A549 (cell line): ENCODE measurements around the gene PASK. TPM values are rescaled to one million over a fixed set of nuclear protein-coding genes. Genes with fewer than 3 reads are reported as not detected.

ENCODE experiments used
- ATAC-seq, 2 experiments: fragments of 200-7000 bp in 1 of 2; fragments of >200 bp in 1 of 2; cut with Nextera tagmentation in 1 of 2; cut with Tn5 transposase in 1 of 2; 3 replicates each; pipeline versions ENCODE4 v1.8.0 to v1.9.1; 2018 to 2020; ENCODE audit warnings: mild to moderate bottlenecking in 1 of 2, moderate library complexity in 1 of 2
- CTCF ChIA-PET: fragments of 300-600 bp; sonication (Branson Sonifier 250); formaldehyde crosslinking; extraction: SDS; loops from one replicate; lab custom pipeline; 2021; ENCODE audit warnings: antibody characterized with exemption, inconsistent platforms; lab: Yijun Ruan, JAX
- POLR2A ChIA-PET: fragments of 350-600 bp; formaldehyde crosslinking; extraction: SDS; loops from one replicate; lab custom pipeline; 2021; ENCODE audit warnings: antibody characterized with exemption, inconsistent platforms; lab: Yijun Ruan, JAX
- DNase-seq, 2 experiments: peaks; one replicate each; pipeline versions ENCODE4 v3.0.0 to v3.0.0-alpha.2; 2011 to 2016; ENCODE audit warnings: low read depth in 1 of 2, low spot score in 1 of 2
- FAIRE-seq: peaks from 2 replicates; lab custom pipeline; 2011; peaks lifted over from hg19 to GRCh38; lab: Jason Lieb, UNC
- H3K27ac ChIP-seq, 2 experiments: fragments of >200 bp; sonication (Bioruptor Twin); formaldehyde crosslinking; 3 replicates each; pipeline ENCODE4 v1.5.1; 2016 to 2017
- H3K4me1 ChIP-seq: fragments of >200 bp; sonication (Bioruptor Twin); formaldehyde crosslinking; 3 replicates; pipeline ENCODE4 v1.6.1; 2016
- H3K4me2 ChIP-seq: fragments of >200 bp; sonication (Bioruptor Twin); formaldehyde crosslinking; 3 replicates; pipeline ENCODE4 v1.6.1; 2016
- H3K4me3 ChIP-seq: fragments of >200 bp; sonication (Bioruptor Twin); formaldehyde crosslinking; 3 replicates; pipeline ENCODE4 v1.5.1; 2016
- H3K9me3 ChIP-seq: fragments of >200 bp; sonication (Bioruptor Twin); formaldehyde crosslinking; 3 replicates; pipeline ENCODE4 v1.6.1; 2016
- CEBPB ChIP-seq, 2 experiments: fragments of >200 bp in 1 of 2; sonication (Bioruptor Twin) in 1 of 2; formaldehyde crosslinking in 1 of 2; IDR thresholded peaks; 2 replicates each; pipeline ENCODE4 v1.6.1; 2012 to 2016
- CHD2 ChIP-seq: fragments of 150-350 bp; IDR thresholded peaks from 2 replicates; pipeline ENCODE4 v1.6.1; 2014; ENCODE audit warnings: low read length; ENCODE audit not compliant: partially characterized antibody
- EP300 ChIP-seq, 2 experiments: fragments of >200 bp; sonication (Bioruptor Twin); formaldehyde crosslinking; IDR thresholded peaks; 2 replicates in 1 of 2; 3 replicates in 1 of 2; pipeline ENCODE4 v1.6.1; 2016 to 2017
- ESRRA ChIP-seq: fragments of 150-350 bp; IDR thresholded peaks from 2 replicates; pipeline ENCODE4 v1.6.1; 2014; ENCODE audit warnings: mild to moderate bottlenecking, low read length, borderline replicate concordance
- FOSB ChIP-seq: fragments of 250-450 bp; sonication (Bioruptor Pico); IDR thresholded peaks from 2 replicates; pipeline ENCODE4 v1.5.0; 2020; ENCODE audit warnings: mild to moderate bottlenecking, moderate library complexity
- FOSL2 ChIP-seq, 2 experiments: fragments of 450-650 bp in 1 of 2; fragments of >200 bp in 1 of 2; sonication (Bioruptor Twin) in 1 of 2; formaldehyde crosslinking; IDR thresholded peaks; 2 replicates each; pipeline versions ENCODE4 v1.5.0 to v1.6.1; 2016 to 2020; ENCODE audit warnings: mild to moderate bottlenecking in 1 of 2, moderate library complexity in 1 of 2
- HOXA7 ChIP-seq: fragments of 250-450 bp; sonication (Bioruptor Pico); IDR thresholded peaks from 2 replicates; pipeline ENCODE4 v1.5.0; 2020; ENCODE audit warnings: mild to moderate bottlenecking, moderate library complexity
- KDM5A ChIP-seq: fragments of 200-600 bp; sonication (generic); IDR thresholded peaks from 2 replicates; pipeline ENCODE4 v1.6.1; 2016; ENCODE audit warnings: antibody characterized with exemption, mild to moderate bottlenecking
- MAFK ChIP-seq: fragments of 450-650 bp; IDR thresholded peaks from 2 replicates; pipeline ENCODE4 v1.6.1; 2014; ENCODE audit not compliant: partially characterized antibody
- MYC ChIP-seq: IDR thresholded peaks from 2 replicates; pipeline ENCODE4 v1.6.1; 2012; ENCODE audit warnings: mild to moderate bottlenecking, inconsistent platforms, low read length, improper control_type of control experiment, borderline replicate concordance
- NFE2L2 ChIP-seq: fragments of 150-350 bp; conservative IDR thresholded peaks from 2 replicates; pipeline ENCODE4 v1.6.1; 2014; ENCODE audit warnings: low read length
- NPAS2 ChIP-seq: fragments of 250-450 bp; sonication (Bioruptor Pico); IDR thresholded peaks from 2 replicates; pipeline ENCODE4 v1.8.0; 2022; ENCODE audit warnings: mild to moderate bottlenecking, moderate library complexity, borderline replicate concordance
- NR3C1 ChIP-seq: fragments of >200 bp; sonication (Bioruptor Twin); formaldehyde crosslinking; IDR thresholded peaks from 3 replicates; pipeline ENCODE4 v1.6.1; 2017
- POLR2A ChIP-seq: IDR thresholded peaks from 2 replicates; pipeline ENCODE4 v1.6.1; 2012; ENCODE audit warnings: mild to moderate bottlenecking, low read length
- RAD21 ChIP-seq, 2 experiments: fragments of >200 bp in 1 of 2; sonication (Bioruptor Twin) in 1 of 2; formaldehyde crosslinking in 1 of 2; IDR thresholded peaks in 1 of 2; conservative IDR thresholded peaks in 1 of 2; 2 replicates in 1 of 2; 3 replicates in 1 of 2; pipeline ENCODE4 v1.6.1; 2012 to 2018; ENCODE audit warnings: inconsistent platforms in 1 of 2
- SMC3 ChIP-seq: fragments of >200 bp; sonication (Bioruptor Twin); formaldehyde crosslinking; IDR thresholded peaks from 3 replicates; pipeline ENCODE4 v1.6.1; 2018; ENCODE audit warnings: inconsistent platforms
- ZC3H11A ChIP-seq: fragments of 450-650 bp; IDR thresholded peaks from 2 replicates; pipeline ENCODE4 v1.6.1; 2014; ENCODE audit warnings: antibody characterized with exemption, mild to moderate bottlenecking
- WGBS: methylation state at CpG from one replicate; pipeline ENCODE4 v1.1.6; 2017; ENCODE audit errors: missing lambda C conversion rate; 5-methylcytosine and 5-hydroxymethylcytosine counted together
- polyA plus RNA-seq, 4 experiments: library from polyadenylated mRNA; depleted of rRNA in 3 of 4; stranded (reverse); fragments of >200 nt; fragmentation: RNase III in 1 of 4; extraction: RNeasy Plus Mini Kit Qiagen cat#74134 plus additional on column Dnase treatment in 1 of 4; gene quantifications; 2 replicates in 3 of 4; 3 replicates in 1 of 4; pipeline ENCODE4 v1.2.3, GENCODE V29; 2011 to 2017
- TF ChIP-seq, protein P1 (sequence below): IDR thresholded peaks from 2 replicates; pipeline ENCODE4 v1.6.1; 2012
- TF ChIP-seq, protein P2 (sequence below): fragments of 200-600 bp; sonication (generic); IDR thresholded peaks from 2 replicates; pipeline ENCODE4 v1.6.1; 2016; ENCODE audit warnings: antibody characterized with exemption, mild to moderate bottlenecking, moderate library complexity
- TF ChIP-seq, protein P3 (sequence below): fragments of 450-650 bp; IDR thresholded peaks from 2 replicates; pipeline ENCODE4 v1.6.1; 2014; ENCODE audit warnings: antibody characterized with exemption
- TF ChIP-seq, protein P4 (sequence below): fragments of 150-350 bp; IDR thresholded peaks from 2 replicates; pipeline ENCODE4 v1.6.1; 2014; ENCODE audit warnings: low read depth, mild to moderate bottlenecking, low read length
- TF ChIP-seq, protein P5 (sequence below): fragments of >200 bp; sonication (Bioruptor Twin); formaldehyde crosslinking; IDR thresholded peaks from 3 replicates; pipeline ENCODE4 v1.5.1; 2016

PASK gene
- polyA plus RNA-seq, 2 of the 4 experiments (the other 2 are of a cell fraction) = 7.4 to 12.4 TPM

DNA sequence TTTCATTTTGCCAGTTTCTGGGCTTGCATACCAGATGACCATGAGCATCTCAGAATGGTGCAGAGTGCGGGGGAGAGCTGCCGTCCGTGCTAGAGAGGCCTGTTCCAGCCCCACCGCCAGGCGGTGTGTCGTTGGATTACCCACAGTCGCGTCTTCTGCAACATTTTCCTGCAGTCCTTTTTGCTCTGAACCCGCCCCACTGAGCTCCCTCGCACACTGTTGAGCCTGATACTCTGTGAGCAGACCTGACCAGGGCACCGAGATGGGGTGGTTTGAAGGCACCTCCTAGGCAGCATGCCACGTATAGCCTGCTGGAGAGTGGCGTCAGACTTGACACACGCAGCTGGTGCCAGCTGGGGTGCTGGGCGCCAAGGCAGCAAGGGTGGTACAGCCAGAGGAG is 19.1 kb upstream of the PASK start (continued):
- TF ChIP-seq, protein P1, sequence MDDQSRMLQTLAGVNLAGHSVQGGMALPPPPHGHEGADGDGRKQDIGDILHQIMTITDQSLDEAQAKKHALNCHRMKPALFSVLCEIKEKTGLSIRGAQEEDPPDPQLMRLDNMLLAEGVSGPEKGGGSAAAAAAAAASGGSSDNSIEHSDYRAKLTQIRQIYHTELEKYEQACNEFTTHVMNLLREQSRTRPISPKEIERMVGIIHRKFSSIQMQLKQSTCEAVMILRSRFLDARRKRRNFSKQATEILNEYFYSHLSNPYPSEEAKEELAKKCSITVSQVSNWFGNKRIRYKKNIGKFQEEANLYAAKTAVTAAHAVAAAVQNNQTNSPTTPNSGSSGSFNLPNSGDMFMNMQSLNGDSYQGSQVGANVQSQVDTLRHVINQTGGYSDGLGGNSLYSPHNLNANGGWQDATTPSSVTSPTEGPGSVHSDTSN = no peak
- TF ChIP-seq ZC3H11A = no peak
- TF ChIP-seq FOSL2 (IDR thresholded peaks at IDR 0.05) = no peak
- TF ChIP-seq FOSL2 (CRISPR knock-in tag; IDR thresholded peaks at IDR 0.05) = no peak

DNA sequence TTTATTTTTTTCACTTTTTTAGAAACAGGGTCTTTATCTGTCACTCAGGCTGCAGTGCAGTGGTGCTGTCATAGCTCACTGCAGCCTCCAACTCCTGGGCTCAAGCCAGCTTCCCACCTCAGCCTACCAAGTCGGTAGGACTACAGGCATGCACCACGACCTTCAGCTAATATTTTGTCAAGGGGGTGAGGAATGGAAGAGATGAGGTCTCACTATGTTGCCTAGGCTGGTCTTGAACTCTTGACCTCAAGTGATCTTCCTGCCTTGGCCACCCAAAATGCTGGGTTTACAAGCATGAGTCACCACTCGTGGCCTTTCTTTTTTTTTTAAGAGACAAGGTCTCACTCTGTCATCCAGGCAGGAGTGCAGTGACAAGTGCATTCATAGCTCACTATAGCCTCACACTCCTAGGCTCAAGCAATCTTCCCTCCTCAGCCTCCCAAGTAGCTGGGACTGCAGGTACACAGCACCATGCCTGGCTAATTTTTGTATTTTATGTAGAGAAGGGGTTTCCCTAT is 14.4 kb upstream of the PASK start:
- Histone ChIP-seq H3K4me3 (no peak overlapping the region), H3K27ac (no peak overlapping the region), H3K4me1 (no peaks in the 10 kb centered on the region), H3K4me2 (no peak overlapping the region), H3K9me3 (no peaks in the 10 kb centered on the region)
- POLR2A ChIA-PET = no interaction called here
- no peak for TF ChIP-seq KDM5A
- no peak for TF ChIP-seq EP300 (IDR thresholded peaks at IDR 0.05)
- TF ChIP-seq MAFK = no peak
- no peak for TF ChIP-seq ESRRA
- TF ChIP-seq MYC = no peak
- TF ChIP-seq CHD2 = no peak
- TF ChIP-seq NPAS2 (CRISPR knock-in tag) = no peak
- TF ChIP-seq CEBPB (IDR thresholded peaks at IDR 0.05) = no peak
- TF ChIP-seq RAD21 (conservative IDR thresholded peaks at IDR 0.05 in 1 of 2, IDR thresholded peaks at IDR 0.05 in 1 of 2) = no peak
- no peak for TF ChIP-seq FOSB
- TF ChIP-seq, protein P2, sequence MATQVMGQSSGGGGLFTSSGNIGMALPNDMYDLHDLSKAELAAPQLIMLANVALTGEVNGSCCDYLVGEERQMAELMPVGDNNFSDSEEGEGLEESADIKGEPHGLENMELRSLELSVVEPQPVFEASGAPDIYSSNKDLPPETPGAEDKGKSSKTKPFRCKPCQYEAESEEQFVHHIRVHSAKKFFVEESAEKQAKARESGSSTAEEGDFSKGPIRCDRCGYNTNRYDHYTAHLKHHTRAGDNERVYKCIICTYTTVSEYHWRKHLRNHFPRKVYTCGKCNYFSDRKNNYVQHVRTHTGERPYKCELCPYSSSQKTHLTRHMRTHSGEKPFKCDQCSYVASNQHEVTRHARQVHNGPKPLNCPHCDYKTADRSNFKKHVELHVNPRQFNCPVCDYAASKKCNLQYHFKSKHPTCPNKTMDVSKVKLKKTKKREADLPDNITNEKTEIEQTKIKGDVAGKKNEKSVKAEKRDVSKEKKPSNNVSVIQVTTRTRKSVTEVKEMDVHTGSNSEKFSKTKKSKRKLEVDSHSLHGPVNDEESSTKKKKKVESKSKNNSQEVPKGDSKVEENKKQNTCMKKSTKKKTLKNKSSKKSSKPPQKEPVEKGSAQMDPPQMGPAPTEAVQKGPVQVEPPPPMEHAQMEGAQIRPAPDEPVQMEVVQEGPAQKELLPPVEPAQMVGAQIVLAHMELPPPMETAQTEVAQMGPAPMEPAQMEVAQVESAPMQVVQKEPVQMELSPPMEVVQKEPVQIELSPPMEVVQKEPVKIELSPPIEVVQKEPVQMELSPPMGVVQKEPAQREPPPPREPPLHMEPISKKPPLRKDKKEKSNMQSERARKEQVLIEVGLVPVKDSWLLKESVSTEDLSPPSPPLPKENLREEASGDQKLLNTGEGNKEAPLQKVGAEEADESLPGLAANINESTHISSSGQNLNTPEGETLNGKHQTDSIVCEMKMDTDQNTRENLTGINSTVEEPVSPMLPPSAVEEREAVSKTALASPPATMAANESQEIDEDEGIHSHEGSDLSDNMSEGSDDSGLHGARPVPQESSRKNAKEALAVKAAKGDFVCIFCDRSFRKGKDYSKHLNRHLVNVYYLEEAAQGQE = no peak
- TF ChIP-seq NR3C1 = no peak
- TF ChIP-seq, protein P3, sequence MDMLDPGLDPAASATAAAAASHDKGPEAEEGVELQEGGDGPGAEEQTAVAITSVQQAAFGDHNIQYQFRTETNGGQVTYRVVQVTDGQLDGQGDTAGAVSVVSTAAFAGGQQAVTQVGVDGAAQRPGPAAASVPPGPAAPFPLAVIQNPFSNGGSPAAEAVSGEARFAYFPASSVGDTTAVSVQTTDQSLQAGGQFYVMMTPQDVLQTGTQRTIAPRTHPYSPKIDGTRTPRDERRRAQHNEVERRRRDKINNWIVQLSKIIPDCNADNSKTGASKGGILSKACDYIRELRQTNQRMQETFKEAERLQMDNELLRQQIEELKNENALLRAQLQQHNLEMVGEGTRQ = no peak
- no peak for TF ChIP-seq SMC3
- FAIRE-seq = no peak
- WGBS = 47% methylated on average over 3 of the region's 3 CpGs
- no peak for DNase-seq
- CTCF ChIA-PET = interaction anchor here (1.7 kb wide), 1 partner anchor 13 kb away, joined by 5 read pairs; the partner anchor contains the start of gene PPP1R7
- no peak for ATAC-seq

DNA sequence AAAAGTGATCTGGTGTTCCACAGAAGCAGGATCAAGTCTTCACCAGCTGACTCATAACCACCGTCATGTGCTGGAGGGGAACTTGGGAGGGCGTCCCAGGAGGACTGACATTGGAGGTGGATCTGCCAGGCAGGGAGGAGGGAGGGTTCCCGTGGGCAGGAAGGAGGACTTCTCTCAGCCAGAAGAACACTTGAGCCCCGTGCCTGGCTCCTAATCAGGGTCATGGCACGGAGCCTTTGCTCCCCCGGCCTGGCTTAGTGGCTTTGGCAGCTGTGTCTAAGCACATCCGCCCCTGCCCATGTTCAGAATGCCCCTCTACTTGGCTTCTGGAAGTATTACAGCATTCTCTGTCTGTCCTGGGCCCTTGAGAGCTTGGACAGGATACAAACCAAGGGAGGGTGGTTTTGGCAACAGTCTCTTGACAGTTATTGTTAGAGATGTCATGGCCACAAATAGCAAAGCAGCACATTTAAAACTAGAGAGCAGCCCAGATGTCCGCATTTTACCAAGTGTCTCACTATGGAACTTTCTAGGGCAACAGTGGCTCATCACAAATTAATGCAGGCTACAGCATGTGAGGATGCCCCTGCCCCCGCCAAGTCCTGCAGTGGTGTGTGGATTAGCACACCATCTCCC is 12.5 kb upstream of the PASK start:
- H3K4me1 ChIP-seq = no peaks in the 10 kb centered on the region
- no peak overlapping the region for H3K27ac ChIP-seq
- ChIA-PET POLR2A (no interaction called here), CTCF (no interaction called here)
- ATAC-seq (no peak; a peak in 1 of 6 replicates), DNase-seq (no peak), FAIRE-seq (no peak)
- H3K9me3 ChIP-seq = no peaks in the 10 kb centered on the region
- no peak overlapping the region for H3K4me2 ChIP-seq
- WGBS = 85% methylated on average over 9 of the region's 9 CpGs
- no peak overlapping the region for H3K4me3 ChIP-seq
- TF ChIP-seq, protein P4, sequence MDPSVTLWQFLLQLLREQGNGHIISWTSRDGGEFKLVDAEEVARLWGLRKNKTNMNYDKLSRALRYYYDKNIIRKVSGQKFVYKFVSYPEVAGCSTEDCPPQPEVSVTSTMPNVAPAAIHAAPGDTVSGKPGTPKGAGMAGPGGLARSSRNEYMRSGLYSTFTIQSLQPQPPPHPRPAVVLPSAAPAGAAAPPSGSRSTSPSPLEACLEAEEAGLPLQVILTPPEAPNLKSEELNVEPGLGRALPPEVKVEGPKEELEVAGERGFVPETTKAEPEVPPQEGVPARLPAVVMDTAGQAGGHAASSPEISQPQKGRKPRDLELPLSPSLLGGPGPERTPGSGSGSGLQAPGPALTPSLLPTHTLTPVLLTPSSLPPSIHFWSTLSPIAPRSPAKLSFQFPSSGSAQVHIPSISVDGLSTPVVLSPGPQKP = no peak
- no peak for TF ChIP-seq HOXA7
- TF ChIP-seq POLR2A = no peak
- TF ChIP-seq MAFK = no peak
- no peak for TF ChIP-seq KDM5A
- TF ChIP-seq FOSB = no peak
- TF ChIP-seq RAD21 (conservative IDR thresholded peaks at IDR 0.05 in 1 of 2, IDR thresholded peaks at IDR 0.05 in 1 of 2) = no peak
- TF ChIP-seq, protein P5, sequence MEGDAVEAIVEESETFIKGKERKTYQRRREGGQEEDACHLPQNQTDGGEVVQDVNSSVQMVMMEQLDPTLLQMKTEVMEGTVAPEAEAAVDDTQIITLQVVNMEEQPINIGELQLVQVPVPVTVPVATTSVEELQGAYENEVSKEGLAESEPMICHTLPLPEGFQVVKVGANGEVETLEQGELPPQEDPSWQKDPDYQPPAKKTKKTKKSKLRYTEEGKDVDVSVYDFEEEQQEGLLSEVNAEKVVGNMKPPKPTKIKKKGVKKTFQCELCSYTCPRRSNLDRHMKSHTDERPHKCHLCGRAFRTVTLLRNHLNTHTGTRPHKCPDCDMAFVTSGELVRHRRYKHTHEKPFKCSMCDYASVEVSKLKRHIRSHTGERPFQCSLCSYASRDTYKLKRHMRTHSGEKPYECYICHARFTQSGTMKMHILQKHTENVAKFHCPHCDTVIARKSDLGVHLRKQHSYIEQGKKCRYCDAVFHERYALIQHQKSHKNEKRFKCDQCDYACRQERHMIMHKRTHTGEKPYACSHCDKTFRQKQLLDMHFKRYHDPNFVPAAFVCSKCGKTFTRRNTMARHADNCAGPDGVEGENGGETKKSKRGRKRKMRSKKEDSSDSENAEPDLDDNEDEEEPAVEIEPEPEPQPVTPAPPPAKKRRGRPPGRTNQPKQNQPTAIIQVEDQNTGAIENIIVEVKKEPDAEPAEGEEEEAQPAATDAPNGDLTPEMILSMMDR = no peak
- no peak for TF ChIP-seq SMC3
- TF ChIP-seq CHD2 = no peak
- TF ChIP-seq NFE2L2 = no peak
